Measurements from ENCODE around the gene CIROP.

Gene CIROP

DNA sequence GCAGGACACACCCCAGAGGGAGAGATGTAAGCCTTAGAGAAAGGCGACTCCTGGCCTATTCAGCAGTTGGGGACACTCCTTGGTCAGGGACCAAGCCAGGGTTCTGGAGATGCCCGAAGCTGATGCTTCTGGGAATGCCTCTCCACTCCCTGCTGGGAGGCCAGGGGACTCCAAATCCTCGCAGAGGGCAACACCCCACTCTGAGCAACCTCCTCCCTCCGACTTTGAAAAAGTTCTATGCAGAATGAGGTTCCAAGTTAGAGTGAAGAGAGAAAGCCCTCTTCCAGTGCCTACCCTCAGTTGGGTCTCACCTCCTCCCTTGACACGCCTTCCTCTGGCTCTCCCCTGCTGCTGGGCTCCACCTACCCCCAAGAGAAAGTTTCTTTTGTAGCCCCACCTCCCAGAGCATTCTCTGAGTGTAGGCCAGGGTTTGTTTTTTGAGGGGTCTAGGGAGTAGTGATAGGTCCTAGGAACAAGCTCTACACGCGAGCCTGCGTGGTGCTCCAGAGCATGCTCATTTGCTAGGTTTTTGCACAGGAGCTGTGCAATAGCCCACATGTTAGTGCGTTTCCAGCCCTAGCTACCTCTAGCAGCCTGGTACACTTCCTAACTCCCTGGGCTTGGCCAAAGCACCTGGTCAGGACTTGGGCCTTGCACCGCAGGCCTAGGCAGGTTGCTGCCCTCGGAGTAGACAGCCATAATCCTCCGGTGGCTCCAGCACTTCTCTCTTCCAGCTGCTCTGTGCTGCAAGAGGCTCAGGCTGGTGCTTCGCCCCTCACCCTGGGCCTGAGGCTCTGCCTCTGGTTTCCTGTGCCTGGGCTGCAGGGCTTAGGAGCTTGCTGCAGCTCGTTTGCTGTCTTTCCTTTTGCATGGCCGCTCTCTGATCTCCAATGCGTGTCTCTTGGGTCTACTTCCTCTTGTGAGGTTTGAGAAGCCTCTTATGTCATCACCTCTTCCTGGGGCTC lies 14.9 kb upstream of the CIROP start:
- TF ChIP-seq, protein P1, sequence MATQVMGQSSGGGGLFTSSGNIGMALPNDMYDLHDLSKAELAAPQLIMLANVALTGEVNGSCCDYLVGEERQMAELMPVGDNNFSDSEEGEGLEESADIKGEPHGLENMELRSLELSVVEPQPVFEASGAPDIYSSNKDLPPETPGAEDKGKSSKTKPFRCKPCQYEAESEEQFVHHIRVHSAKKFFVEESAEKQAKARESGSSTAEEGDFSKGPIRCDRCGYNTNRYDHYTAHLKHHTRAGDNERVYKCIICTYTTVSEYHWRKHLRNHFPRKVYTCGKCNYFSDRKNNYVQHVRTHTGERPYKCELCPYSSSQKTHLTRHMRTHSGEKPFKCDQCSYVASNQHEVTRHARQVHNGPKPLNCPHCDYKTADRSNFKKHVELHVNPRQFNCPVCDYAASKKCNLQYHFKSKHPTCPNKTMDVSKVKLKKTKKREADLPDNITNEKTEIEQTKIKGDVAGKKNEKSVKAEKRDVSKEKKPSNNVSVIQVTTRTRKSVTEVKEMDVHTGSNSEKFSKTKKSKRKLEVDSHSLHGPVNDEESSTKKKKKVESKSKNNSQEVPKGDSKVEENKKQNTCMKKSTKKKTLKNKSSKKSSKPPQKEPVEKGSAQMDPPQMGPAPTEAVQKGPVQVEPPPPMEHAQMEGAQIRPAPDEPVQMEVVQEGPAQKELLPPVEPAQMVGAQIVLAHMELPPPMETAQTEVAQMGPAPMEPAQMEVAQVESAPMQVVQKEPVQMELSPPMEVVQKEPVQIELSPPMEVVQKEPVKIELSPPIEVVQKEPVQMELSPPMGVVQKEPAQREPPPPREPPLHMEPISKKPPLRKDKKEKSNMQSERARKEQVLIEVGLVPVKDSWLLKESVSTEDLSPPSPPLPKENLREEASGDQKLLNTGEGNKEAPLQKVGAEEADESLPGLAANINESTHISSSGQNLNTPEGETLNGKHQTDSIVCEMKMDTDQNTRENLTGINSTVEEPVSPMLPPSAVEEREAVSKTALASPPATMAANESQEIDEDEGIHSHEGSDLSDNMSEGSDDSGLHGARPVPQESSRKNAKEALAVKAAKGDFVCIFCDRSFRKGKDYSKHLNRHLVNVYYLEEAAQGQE (IDR thresholded peaks at IDR 0.05; ENCODE audit: insufficient read depth in 1 of 2, low read depth in 2 of 2, low read length in 2 of 2): no peak
- no peak for TF ChIP-seq POLR2AphosphoS5 (IDR thresholded peaks at IDR 0.05; ENCODE audit: low read depth, low read length)
- TF ChIP-seq SIN3A (IDR thresholded peaks at IDR 0.05; ENCODE audit: borderline replicate concordance, insufficient read depth, low read length): no peak
- TF ChIP-seq TAF1 (IDR thresholded peaks at IDR 0.05; ENCODE audit: borderline replicate concordance, insufficient read depth, low read length): no peak
- no peak for TF ChIP-seq FOXP2 (optimal IDR thresholded peaks at IDR 0.05; ENCODE audit: borderline replicate concordance, extremely low read depth, extremely low read length, insufficient read depth)

DNA sequence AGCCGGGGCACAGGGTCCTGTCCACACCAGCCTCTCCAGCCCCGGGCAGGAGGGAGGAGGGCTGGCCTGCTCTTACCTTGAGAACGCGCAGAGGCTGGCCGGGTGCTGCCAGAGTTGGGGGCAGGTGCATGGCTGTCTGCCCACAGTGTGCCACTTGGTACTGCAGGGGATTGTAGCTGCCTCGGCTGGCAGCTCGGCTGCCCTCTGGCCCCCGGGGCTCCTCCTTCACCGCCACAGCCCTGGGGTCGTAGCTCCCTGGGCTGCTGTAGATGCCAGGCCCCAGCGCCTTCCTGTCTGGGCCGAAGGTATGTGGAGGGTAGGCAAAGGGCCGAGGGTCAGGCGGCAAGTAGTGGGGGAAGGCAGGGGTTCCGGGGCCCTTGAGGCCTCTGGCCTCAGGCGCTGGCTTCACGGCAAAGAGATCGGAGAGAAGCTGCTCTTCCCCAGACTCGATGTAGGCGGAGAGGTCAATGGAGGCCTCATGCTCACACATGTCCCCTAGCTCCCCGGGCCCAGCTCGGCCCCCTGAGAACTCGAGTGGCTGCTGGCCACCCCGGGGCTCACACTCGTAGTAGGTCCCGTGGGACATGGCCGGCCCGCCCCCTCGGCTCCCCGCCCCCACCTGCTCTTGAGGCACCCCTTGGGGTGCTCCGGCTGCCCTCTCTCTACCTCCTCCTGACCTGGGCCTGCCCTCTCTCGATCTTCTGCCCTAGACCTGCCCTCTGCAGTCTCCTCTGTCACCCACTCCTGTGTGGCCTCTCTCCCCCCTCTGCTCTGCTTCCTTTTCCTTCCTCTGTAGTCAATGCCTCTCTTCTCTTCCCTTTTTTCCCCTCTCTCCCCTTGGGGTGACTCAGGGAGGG lies 13.9 kb upstream of the CIROP start, which contains the start of gene CEBPE:
CEBPE (minus strand) TSS at position 750 of the 857 bp plus-strand sequence; CDS start at position 586, 164 bp downstream.
- TF ChIP-seq, protein P1 (IDR thresholded peaks at IDR 0.05; ENCODE audit: insufficient read depth in 1 of 2, low read depth in 2 of 2, low read length in 2 of 2): no peak
- no peak for TF ChIP-seq POLR2AphosphoS5 (IDR thresholded peaks at IDR 0.05; ENCODE audit: low read depth, low read length)
- TF ChIP-seq SIN3A (IDR thresholded peaks at IDR 0.05; ENCODE audit: borderline replicate concordance, insufficient read depth, low read length): no peak
- TF ChIP-seq TAF1 (IDR thresholded peaks at IDR 0.05; ENCODE audit: borderline replicate concordance, insufficient read depth, low read length): no peak
- TF ChIP-seq FOXP2 (optimal IDR thresholded peaks at IDR 0.05; ENCODE audit: borderline replicate concordance, extremely low read depth, extremely low read length, insufficient read depth): no peak

DNA sequence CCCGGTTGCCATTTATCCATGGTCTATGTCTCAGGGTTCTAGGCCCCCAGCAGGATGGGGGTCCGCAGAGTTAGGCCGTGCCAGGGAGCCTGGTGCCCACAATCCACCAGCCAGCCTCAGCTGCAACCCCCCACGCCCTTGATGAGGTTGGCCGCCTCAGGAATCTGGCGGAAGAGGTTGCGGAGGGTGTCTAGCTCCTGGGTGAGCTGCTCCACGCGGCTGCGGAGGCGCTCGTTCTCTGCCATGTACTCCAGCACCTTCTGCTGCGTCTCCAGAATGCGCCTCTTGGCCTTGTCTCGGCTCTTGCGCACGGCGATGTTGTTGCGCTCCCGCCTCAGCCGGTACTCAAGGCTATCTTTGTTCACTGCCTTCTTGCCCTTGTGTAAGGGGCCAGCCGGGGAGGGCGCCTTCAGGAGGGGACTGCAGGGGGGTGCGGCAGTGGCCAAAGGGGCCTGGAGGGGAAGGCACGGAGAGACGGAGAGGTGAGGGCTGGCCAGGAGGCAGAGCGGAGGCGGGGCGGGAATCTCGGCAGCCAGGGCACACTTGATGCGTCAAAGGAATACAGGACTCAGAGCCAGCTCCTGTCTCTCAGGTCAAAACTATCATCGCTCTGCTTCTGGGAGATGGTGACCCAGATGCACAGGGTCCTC lies 12.7 kb upstream of the CIROP start:
- no peak for TF ChIP-seq POLR2AphosphoS5 (IDR thresholded peaks at IDR 0.05; ENCODE audit: low read depth, low read length)
- TF ChIP-seq, protein P1 (IDR thresholded peaks at IDR 0.05; ENCODE audit: insufficient read depth in 1 of 2, low read depth in 2 of 2, low read length in 2 of 2): no peak
- TF ChIP-seq FOXP2 (optimal IDR thresholded peaks at IDR 0.05; ENCODE audit: borderline replicate concordance, extremely low read depth, extremely low read length, insufficient read depth): no peak
- TF ChIP-seq SIN3A (IDR thresholded peaks at IDR 0.05; ENCODE audit: borderline replicate concordance, insufficient read depth, low read length): no peak
- no peak for TF ChIP-seq TAF1 (IDR thresholded peaks at IDR 0.05; ENCODE audit: borderline replicate concordance, insufficient read depth, low read length)

DNA sequence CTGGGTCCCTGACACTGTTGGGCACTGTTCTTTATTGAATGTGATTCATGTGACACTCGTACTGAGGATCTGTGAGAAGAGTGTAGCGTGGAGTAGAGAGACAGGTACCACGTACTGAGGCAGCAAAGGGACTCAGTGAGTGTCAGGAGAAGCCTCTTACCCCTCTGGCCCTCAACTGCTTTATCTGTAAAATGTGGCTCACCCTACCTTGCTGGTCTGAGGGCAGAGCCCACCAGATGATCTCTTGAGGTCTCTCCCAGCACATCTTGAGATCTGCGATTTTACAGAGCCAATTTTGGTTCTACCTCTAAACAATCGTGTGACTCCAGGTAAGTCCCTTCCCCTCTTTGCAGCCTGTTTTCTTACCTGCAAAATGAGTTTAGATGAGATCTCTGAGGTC lies 11.1 kb upstream of the CIROP start:
- TF ChIP-seq POLR2AphosphoS5 (IDR thresholded peaks at IDR 0.05; ENCODE audit: low read depth, low read length) (no peak), FOXP2 (optimal IDR thresholded peaks at IDR 0.05; ENCODE audit: borderline replicate concordance, extremely low read depth, extremely low read length, insufficient read depth) (no peak), TAF1 (IDR thresholded peaks at IDR 0.05; ENCODE audit: borderline replicate concordance, insufficient read depth, low read length) (no peak), SIN3A (IDR thresholded peaks at IDR 0.05; ENCODE audit: borderline replicate concordance, insufficient read depth, low read length) (no peak)
- TF ChIP-seq, protein P1 (IDR thresholded peaks at IDR 0.05; ENCODE audit: insufficient read depth in 1 of 2, low read depth in 2 of 2, low read length in 2 of 2): no peak
